Skin of body (tissue), 2 donors: ENCODE measurements around the gene STN1. TPM values are rescaled to one million over a fixed set of nuclear protein-coding genes. Genes with fewer than 3 reads are reported as not detected.
"Not testable (repeated sequence)": the region's sequence is repeated elsewhere in the genome, so short reads cannot be mapped to it uniquely, and the experiment has no call there.

ENCODE experiments used
- DNase-seq: peaks from one replicate; lab custom pipeline; 2025; lab: John Stamatoyannopoulos, UW
- total RNA-seq: library from RNA; depleted of rRNA; stranded (reverse); fragments of >200 nt; gene quantifications from one replicate; pipeline ENCODE4 v1.2.3, GENCODE V29; 2014

STN1 gene
- total RNA-seq, 1 donor from 2014 or later: 15.4 TPM

- DNase-seq: no peak
These were observed 72.0 kb downstream of the STN1 start for GRCh38 chr10:103845972-103846371.

- not testable (repeated sequence) for DNase-seq
These were observed 72.6 kb downstream of the STN1 start for GRCh38 chr10:103845346-103845745.

GRCh38 chr10:103843854-103844570 lies 74.0 kb downstream of the STN1 start:
- DNase-seq: peak; percentile 64

- no peak for DNase-seq
These were observed 74.9 kb downstream of the STN1 start for GRCh38 chr10:103843045-103843444.

GRCh38 chr10:103842605-103843004 lies 75.4 kb downstream of the STN1 start:
- DNase-seq: no peak

GRCh38 chr10:103841519-103841918 lies 76.5 kb downstream of the STN1 start:
- DNase-seq: no peak

GRCh38 chr10:103840740-103841070 lies 77.3 kb downstream of the STN1 start:
- no peak for DNase-seq

GRCh38 chr10:103839872-103840739 lies 77.9 kb downstream of the STN1 start:
- DNase-seq: no peak

GRCh38 chr10:103839519-103839871 lies 78.5 kb downstream of the STN1 start:
- no peak for DNase-seq

GRCh38 chr10:103838862-103839518 lies 79.0 kb downstream of the STN1 start:
- no peak for DNase-seq

GRCh38 chr10:103838070-103838395 lies 80.0 kb downstream of the STN1 start:
- DNase-seq: no peak

GRCh38 chr10:103837370-103838069 lies 80.5 kb downstream of the STN1 start:
- DNase-seq: no peak

- peak; percentile 26 for DNase-seq
These were observed 81.1 kb downstream of the STN1 start for GRCh38 chr10:103836861-103837260.

- DNase-seq: no peak
These were observed 81.7 kb downstream of the STN1 start for GRCh38 chr10:103836273-103836672.

GRCh38 chr10:103835096-103836050 lies 82.6 kb downstream of the STN1 start:
- DNase-seq: peak; percentile 52

GRCh38 chr10:103834436-103835095 lies 83.4 kb downstream of the STN1 start:
- DNase-seq: no peak

- DNase-seq: peak; percentile 28
These were observed 84.1 kb downstream of the STN1 start for GRCh38 chr10:103833731-103834365.

GRCh38 chr10:103832806-103833205 lies 85.2 kb downstream of the STN1 start:
- DNase-seq: no peak
